ENCODE data around the gene GNAQ.

Gene GNAQ

DNA sequence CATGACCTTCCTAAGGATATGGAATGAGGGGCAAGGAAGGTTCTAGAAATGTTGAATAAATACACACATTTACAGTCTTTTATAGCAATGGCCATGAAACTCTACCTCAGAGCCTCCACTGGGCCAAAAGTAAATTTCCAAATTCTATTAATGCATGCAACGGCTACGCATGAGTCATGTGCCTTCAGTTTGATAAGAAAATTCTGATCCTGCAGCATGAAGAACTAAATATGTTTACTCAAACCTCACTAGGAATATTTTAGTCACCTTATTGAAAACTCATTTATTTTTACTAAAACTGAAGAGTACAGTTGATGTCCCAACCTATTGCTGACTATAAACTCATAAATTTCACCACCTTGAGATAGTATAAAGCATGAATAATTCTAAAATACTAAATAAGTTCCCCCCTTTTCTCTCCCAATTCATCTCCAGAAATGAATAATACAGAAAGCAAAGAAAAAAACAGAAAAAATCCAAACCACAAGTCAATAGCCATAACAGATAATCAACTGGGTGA lies 92.4 kb downstream of the GNAQ start:
- DNase-seq = no peak

DNA sequence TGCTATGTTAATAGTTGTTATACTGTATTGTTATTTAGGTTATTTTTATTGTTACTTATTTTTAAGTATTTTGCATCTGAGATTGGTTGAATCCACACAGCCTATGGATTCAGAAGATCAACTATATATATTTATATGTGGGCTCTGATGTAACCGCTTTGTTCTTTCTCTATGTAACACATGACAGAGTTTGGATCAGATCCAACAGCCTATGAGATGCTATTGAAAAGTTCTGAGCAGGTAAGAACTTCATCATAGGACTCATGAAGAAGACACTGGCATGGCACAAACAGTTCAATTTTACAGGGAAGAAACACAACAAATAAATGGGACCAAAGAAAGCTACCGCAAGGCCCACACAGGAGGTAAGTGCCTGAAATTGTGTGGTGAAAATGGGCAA lies 93.4 kb downstream of the GNAQ start:
- no peak for DNase-seq

GRCh38 chr9:77935974-77936373 lies 95.6 kb downstream of the GNAQ start:
- DNase-seq = no peak

DNA sequence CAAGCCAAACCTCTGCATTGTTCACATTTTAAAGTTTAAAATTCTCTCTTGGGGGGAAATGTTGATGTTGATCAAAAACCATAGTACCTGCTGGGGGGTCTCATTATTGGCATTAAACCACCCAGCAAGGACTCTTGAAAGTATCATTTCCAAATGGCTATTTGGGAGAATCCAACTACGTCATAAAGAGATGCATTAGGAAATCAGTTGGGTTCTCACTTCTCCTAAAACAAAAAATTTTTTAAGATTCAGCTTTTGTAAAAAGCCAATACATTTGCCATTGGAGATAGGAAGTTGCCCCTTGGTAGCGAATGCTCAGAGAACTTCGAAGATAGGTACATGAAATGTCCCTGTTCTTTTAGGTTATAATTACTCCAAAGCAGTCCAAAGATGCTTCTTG lies 96.4 kb downstream of the GNAQ start:
- no peak for DNase-seq

DNA sequence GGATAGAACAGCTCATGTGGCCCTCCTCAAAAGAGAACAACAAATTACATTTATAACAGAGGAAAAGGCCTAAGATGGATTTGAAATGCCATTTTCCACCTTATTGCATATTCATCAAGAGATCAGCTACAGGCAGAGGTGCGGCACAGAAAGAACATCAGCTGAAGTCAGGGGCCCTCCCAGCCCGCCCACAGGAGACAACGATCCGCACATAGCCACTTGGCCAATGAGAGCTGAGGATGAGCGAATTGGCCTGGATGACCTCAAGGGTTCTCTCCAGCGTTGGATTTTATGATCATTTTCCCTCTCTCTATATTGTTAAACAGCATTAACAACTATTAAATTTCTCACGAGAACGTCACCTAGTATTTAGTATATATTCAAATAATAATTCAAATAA lies 97.6 kb downstream of the GNAQ start:
- DNase-seq = no peak

DNA sequence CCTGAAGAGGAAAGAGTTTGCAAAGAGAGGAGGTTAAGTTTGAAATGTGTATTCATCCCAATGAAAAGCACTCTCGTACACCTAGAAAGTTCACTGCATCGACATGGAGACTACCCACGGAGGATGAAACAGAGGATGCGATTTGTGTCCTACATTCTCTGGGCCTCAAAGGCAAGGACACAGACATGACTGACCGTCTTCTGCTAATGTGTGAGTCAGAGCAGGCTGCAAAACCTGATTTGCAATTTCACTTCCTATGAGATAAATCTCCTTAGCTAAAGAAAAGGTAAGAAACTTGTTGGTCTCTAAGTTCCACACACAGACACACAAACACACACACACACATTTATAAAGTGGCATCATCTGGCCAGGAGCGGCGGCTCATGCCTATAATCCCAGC lies 98.6 kb downstream of the GNAQ start:
- no peak for DNase-seq

DNA sequence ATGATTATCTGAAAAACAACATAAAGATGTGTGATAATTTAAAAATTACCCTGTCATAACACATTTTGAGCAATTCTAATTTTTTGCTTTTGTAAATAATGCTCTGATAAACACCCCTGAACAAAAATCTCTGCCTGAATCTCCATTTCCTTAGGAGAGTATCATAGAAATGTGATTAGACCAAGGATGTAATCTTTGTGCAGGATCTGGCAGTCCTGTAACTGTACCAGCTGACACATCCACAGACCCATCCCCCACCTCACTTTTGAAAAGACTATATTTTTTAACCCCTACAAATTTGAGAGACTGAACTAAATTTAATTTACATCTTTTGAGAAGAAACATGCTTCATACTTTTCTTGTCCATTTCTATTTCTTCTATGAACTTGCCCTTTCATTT lies 101.7 kb downstream of the GNAQ start:
- DNase-seq = no peak

DNA sequence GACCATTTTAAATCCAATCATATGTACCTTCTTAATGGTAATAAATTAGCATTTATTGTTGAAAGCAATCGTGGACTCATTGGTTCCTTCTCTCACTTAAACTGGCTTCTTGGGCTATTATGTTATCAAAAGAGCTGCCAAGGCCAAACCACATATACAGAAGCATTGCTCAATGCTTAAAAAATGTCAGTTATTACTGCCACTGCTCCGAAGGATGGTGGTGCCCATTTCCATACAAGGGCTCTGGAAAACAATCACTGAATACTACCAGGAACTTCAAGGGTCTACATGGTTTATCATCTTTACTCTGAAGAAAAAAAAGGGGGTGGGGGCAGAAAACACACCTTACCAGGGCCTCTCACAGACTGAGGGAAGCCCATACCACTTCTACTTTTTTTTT lies 104.3 kb downstream of the GNAQ start:
- no peak for DNase-seq

DNA sequence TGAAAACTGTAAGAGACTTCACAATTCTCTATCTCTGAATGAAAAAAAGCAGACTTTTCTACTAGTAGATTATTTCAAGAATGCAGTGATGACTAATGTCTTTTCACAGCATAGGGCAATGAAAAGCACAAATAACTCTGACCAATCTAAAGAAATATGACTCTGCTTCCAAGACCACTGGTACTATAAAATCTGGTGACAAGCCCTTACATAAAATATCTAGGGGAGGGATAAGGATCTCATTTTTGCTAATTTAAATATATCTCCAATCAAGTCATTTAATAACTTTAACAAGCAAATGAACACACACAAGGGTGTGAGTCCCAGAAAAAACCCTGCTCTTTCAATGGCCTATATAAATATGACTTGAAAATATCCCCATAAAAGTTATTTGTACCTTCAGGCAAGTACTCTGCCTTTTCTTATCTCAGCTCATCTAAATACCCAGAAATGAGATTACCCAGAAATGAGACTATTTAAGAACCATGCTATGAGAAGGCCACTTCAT lies 105.2 kb downstream of the GNAQ start:
- DNase-seq = no peak

DNA sequence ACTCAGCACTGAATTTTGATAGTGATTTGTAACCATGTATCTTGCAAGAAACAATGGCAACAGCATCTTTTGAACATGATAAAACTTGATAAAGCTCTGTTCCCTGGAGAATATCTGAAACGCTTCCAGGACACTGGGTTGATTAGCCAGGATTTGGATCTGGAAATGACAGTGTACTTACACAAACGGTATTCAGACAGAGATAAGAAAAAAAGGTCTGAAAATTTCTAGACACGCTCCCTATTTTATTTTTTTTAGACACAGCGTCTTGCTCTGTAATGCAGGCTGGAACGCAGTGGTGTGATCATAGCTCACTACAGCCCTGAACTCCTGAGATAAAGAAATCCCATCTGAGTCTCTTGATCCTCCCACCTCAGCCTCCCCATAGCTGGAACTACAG lies 109.0 kb downstream of the GNAQ start:
- DNase-seq = no peak

DNA sequence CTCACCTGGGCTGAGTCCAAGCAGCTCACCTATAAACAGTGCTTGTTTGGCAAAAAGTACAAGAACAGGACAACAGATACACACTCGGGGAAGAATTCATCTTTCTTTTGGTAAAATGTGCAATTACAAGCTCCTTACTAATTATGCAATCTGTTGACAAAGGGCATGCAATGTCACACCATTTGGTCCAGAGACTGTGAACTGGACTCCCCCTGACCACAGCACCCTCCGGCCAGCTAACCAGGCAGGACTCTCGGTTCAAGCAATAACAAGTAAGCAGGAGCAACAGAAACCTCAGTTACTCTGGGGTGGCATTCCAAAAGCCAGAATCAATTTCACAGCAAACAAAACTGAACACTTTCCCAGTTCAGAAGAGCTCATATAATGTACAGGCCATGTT lies 113.8 kb downstream of the GNAQ start:
- no peak for DNase-seq

- DNase-seq = no peak
Measured at GRCh38 chr9:77916820-77917219, 114.8 kb downstream of the GNAQ start.

DNA sequence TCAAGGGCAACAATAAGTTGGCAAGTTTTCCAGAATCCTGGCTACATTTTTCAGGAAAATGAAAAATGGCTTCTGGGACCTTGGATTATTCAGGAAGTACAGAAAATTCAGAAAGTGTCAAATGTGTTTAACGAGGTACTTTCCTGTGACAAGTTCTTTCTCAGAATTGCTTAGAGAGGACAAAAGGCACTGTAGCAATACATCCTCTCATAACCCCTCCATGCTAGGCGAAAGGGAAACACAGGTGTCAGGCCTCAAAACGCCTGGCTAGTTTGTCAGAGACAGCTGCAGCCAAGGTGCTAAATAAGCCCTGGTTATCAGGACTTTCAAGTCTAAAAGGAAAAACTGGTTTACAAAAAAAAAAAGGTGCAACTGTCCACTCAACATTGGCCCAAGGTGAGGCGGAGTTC lies 115.2 kb downstream of the GNAQ start:
- DNase-seq = no peak

DNA sequence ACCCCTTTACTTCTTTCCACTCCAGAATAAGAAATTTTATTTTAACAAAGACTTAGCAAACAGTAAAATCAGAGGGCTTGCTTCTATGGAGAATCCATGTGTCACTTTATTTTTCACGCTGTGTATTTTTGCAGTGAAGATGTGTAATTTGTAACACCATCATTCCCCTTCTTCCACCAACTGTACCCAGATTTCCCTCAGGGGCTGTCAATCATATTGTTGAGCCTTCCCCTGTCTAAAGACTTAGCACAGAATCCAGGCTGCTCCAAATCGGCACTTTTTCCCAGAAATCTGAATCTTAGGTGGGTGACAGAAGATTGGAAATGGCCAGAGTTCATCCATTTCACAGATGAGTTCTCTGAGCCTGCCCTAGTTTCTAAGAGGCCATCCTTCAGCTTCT lies 115.9 kb downstream of the GNAQ start:
- no peak for DNase-seq

- DNase-seq = no peak
Measured at GRCh38 chr9:77912895-77913693, 118.5 kb downstream of the GNAQ start.

DNA sequence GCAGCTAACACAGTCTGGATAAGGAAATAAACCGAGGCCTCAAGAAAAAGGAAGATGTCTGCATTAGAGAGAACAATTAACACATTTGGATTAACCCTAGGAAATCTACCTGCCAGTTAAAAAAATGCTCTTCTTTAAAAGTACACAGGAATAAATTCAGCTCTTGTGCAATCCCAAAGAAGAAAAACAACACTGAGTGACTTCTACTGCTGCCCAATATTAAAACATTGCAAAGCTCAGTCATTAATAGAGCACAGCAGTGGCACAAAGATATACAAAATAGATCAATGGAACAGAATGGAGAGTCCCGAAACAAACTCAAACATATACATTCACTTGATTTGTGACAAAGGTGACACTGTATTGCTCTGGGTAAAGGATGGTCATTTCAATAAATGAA lies 119.7 kb downstream of the GNAQ start:
- DNase-seq = no peak

DNA sequence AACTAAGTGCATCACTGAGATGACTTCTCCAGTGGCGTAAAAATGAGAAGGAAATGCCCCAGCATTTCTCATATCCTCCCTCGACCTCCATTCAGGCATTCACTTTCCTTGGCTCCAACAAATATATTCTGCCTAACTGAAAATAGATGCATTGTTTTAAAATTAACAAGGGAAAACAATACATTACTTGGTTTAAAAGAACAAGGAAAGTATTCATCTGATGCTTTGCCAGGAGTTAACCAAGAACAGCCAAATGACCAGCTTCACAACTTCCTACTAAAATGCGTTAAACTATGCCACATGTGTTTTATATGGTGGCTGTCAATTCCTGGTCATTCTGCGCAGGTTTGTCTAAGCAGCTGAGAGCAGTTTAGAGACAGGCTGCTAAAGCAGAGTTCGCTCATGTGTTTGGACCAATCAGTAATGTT lies 121.4 kb downstream of the GNAQ start:
- DNase-seq = no peak

DNA sequence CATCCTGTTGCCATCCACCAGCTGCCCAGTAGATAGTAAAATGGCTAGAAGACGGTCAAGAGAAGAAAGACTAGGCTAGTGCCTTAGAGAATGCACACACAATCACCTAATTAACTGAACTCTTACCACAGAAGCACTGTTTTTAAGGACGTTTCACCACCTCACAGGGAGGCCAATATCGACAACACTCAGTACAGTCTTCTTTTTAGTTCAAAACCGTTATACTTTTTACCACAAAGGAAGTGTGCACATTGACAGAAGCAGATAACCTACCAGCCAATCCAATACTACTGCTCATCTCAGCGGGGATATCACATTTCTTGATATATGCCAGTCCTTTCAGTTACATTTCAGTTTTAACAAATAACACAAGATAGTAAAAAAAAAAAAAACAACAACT lies 122.3 kb downstream of the GNAQ start:
- no peak for DNase-seq

DNA sequence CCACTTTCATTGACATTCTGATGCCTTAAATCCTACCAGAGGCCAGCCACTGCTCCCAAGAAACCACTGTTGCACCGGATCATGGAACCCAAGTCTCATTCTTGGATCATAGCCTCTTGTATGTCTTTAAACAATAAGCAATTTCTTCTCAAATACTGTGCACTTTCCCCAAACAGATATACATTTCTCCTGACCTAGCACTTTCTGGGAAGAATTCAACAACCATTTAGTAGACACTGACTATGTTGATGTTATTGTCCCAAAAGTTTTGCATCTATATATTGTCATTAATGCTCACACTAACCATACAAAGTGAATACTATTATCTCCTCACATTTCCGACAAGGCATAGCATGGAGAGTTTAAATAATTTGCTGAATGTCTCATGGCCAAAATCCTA lies 123.3 kb downstream of the GNAQ start:
- no peak for DNase-seq

DNA sequence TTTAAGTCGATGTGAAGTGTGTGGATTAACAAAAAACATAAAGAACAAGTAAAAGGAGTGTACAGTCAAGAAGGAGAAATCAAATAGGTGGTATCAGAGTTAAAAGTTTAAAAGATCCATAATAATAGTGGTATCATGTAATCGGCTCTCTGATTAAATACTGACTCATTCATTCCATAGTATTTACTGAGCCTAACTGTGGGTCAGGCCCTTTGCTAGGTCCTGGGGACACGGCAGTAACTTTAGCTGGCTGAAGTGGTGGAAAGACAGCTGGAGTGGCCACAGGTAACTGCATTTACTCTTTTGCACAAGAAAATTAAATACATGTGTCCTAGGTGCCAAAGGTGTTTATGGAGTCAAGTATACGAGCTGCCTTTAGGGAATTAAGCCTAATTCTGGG lies 124.0 kb downstream of the GNAQ start:
- DNase-seq = no peak

DNA sequence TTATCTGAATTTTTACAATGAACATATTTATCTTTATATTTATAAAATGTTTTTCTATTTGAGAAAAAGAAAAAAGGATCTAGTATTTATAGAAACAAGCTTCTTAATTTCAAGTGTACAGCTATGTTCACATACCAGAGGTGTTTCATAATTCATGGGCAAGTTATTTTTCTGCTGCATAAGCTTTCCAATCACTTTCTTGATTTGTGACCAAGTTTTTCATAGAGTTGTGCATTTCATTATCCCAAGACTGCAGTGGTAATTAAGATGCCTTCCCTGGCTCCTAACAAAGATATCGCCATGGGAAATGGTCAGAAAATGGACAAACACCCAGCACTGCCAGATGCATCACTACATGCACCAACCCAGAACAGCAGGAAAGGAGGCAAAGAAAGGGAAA lies 124.6 kb downstream of the GNAQ start:
- no peak for DNase-seq

GRCh38 chr9:77903666-77904285 lies 127.8 kb downstream of the GNAQ start:
- no peak for DNase-seq

DNA sequence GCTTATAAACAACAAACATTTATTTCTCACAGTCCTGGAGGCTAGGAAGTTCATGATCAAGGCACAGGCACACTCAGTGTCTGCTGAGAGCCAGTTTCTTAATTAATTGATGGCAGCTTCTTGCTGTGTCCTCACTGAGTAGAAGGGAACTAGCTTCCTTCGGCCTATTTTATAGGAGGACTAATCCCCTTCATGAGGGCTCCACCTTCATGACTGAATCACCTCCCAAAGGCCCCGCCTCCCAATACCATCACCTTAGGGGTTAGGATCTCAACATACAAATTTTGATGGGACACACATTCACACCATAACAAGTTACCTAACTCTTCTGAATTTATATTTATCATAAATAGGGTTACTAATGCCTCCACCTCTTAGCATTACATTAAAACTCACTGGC lies 129.8 kb downstream of the GNAQ start:
- DNase-seq = no peak

DNA sequence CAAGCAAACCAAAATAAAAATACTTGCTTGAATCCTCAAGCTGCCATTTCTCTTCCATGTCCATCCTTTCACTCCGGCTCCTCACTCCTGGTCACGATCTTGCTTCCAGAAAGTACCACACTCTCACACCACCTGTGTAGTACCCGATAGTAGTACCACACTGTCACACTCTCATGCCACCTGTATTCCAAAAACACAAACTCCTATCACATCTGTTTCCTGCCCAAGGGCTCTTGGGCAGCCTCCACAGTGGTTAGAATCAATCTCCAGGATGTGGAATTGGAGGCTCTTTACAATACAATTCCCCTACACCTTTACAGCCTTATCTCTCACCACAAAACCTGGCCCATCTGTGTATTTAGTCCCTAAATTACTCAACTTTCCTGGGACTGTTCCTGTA lies 130.6 kb downstream of the GNAQ start:
- no peak for DNase-seq

All from activated CD4-positive, alpha-beta T cell treated with anti-CD3 and anti-CD28 coated beads for 1 hour (primary cell).